BE2C (cell line): ENCODE measurements around the gene PRKD2.

Source experiments
- DNase-seq: peaks from one replicate; pipeline ENCODE4 v3.0.0-alpha.2; 2020
- H3K27me3 ChIP-seq: fragments of 250-450 bp; sonication (Bioruptor Pico); 2 replicates; pipeline ENCODE4 v1.5.1; 2020; ENCODE audit warnings: mild to moderate bottlenecking
- H3K36me3 ChIP-seq: fragments of 250-450 bp; sonication (Bioruptor Pico); 2 replicates; pipeline ENCODE4 v1.5.1; 2020; ENCODE audit warnings: mild to moderate bottlenecking
- H3K4me1 ChIP-seq: fragments of 250-450 bp; sonication (Bioruptor Pico); 2 replicates; pipeline ENCODE4 v1.5.1; 2020
- H3K4me3 ChIP-seq: 2 replicates; pipeline ENCODE4 v1.5.1; 2011; ENCODE audit warnings: low read depth, low read length
- H3K9me3 ChIP-seq: fragments of 250-450 bp; sonication (Bioruptor Pico); 2 replicates; pipeline ENCODE4 v1.5.1; 2020
- CTCF ChIP-seq: IDR thresholded peaks from 2 replicates; pipeline ENCODE4 v1.5.1; 2012; ENCODE audit warnings: mild to moderate bottlenecking, low read depth, low read length

Gene PRKD2

DNA sequence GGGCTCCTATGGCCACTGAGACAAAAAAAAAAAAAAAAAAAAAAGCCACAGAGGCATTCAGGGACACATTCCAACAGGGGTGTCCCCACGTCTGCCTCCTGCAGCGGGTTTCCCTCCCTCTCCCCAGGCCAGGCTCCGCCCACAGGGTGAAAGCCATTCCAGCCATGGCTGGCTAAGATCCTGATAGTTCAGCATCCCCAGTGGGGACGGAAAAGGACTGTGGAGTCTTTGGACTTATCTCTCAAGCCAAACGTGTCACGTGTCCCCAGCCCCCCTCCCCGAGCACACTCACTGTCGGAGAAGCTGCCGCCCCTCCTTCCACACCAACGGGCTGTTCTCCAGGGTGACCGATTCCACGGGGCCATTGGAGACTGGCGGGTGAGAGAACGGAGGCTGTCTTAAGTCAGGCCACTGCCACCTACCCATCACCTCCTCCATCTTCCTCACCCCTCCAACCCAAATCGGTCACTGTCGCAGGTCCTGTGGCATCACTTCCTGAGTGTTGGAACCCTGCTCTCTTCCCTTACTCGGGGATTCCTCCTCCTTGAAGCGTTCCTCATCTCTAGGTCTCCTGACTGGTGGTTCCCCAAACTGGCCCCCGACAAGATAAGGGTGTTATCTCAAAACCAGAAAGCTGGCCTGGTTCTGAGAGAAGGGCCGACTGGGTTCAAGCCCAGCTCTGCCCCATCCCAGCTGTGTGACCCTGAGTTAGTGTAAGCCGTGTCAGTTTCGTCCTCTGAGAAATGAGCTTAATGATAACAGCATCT lies 19.8 kb upstream of the PRKD2 start:
- no peaks in the 10 kb centered on the region for H3K27me3 ChIP-seq
- no peak for TF ChIP-seq CTCF
- DNase-seq = peak; percentile 62
- peaks cover 79% of the 10 kb centered on the region for H3K36me3 ChIP-seq
- peaks cover 11% of the 10 kb centered on the region for H3K4me1 ChIP-seq
- no peak overlapping the region for H3K4me3 ChIP-seq
- no peaks in the 10 kb centered on the region for H3K9me3 ChIP-seq

- H3K4me1 ChIP-seq = peaks cover 11% of the 10 kb centered on the region
- no peak overlapping the region for H3K4me3 ChIP-seq
- no peak for DNase-seq
- no peaks in the 10 kb centered on the region for H3K27me3 ChIP-seq
- H3K9me3 ChIP-seq = no peaks in the 10 kb centered on the region
- no peak for TF ChIP-seq CTCF
- peaks cover 82% of the 10 kb centered on the region for H3K36me3 ChIP-seq
Observed at GRCh38 chr19:46733690-46734292, 16.9 kb upstream of the PRKD2 start.

DNA sequence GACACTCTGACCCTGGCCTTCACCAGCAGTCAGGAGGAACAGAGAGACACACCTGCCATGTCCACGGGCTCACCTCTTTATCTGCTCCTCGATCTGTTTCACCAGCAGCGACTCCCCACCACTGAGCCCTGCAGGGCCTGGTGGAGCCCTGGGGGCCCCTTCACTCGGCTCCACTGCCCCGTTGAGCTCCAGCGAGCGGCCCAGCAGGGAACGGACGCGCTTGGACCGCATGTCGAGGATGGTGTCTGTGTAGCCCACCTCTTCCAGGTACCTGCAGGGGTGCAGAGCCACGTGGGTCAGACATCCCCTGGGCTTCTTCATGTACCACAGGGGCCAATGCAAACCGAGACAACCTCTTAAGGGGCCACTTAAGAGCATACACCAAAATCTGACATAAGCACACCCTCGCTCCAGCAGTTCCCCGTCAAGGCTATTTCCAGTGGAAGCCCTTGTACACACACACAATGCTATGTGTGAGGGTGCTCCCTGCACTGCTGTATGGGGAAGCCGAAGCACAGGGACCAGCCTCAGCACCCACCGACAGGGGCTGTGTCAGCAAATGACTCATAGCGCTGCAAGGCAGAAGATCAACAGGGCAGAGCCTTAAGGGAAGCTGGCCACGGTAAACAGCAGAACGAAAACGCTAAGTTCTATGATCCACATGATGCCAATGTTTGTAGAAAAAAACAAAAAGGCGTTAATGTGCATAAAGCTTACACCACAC lies 16.2 kb upstream of the PRKD2 start:
- peaks cover 11% of the 10 kb centered on the region for H3K4me1 ChIP-seq
- H3K27me3 ChIP-seq = no peaks in the 10 kb centered on the region
- DNase-seq = peak; percentile 7
- H3K4me3 ChIP-seq = no peak overlapping the region
- no peaks in the 10 kb centered on the region for H3K9me3 ChIP-seq
- no peak for TF ChIP-seq CTCF
- peaks cover 82% of the 10 kb centered on the region for H3K36me3 ChIP-seq

DNA sequence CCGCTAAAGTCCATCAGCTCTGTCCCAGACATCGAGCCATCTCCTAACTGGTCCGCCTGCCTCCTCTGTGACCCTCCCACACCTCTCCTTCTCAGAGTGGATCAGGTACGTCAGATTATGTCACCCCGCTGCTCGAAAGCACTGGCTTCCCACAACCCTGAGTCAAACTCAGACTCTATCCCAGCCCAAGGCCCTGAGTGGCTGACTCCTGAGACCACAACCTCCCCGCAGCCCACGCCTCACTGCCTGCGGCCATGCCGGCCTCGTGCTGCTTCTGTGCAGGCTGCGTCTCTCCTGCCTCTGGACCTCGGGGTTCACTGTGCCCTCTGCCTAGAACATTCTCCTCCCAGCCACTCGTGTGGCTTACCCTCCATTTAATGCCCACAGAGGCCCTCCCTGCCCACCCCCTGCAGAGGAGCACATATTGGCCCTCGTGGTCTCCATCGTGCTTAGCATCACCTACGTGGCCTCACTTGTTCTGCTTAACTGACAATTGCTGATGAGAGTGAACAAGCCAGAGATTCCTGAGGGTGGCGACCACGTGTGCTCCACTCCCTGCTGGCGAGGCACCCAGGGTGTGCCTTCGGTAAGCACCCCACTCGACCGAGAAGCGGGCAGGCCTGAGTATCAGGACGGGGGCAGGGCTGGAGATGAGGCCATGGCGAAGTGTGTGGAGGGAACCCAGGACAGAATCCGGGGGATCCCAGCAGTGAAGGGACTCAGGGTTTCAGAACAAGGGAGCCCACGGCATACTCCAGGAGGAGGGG lies 15.4 kb upstream of the PRKD2 start:
- Histone ChIP-seq H3K36me3 (peaks cover 83% of the 10 kb centered on the region), H3K4me3 (no peak overlapping the region)

GRCh38 chr19:46731584-46731983 lies 14.7 kb upstream of the PRKD2 start:
- Histone ChIP-seq H3K4me3 (no peak overlapping the region), H3K36me3 (peaks cover 84% of the 10 kb centered on the region), H3K4me1 (peaks cover 1% of the 10 kb centered on the region; the same call in 1 of the 2 replicates), H3K27me3 (no peaks in the 10 kb centered on the region), H3K9me3 (no peaks in the 10 kb centered on the region)
- no peak for TF ChIP-seq CTCF
- DNase-seq = no peak

More for the DNA sequence above, 15.4 kb upstream of the PRKD2 start:
- Histone ChIP-seq H3K27me3 (no peaks in the 10 kb centered on the region), H3K4me1 (peaks cover 7% of the 10 kb centered on the region; the same call in 1 of the 2 replicates), H3K9me3 (no peaks in the 10 kb centered on the region)
- TF ChIP-seq CTCF = no peak
- DNase-seq = peak; percentile 8
